ENCODE measurements around the gene LRRC63.
"Not testable (repeated sequence)": the region's sequence is repeated elsewhere in the genome, so short reads cannot be mapped to it uniquely, and the experiment has no call there.

The LRRC63 gene

DNA sequence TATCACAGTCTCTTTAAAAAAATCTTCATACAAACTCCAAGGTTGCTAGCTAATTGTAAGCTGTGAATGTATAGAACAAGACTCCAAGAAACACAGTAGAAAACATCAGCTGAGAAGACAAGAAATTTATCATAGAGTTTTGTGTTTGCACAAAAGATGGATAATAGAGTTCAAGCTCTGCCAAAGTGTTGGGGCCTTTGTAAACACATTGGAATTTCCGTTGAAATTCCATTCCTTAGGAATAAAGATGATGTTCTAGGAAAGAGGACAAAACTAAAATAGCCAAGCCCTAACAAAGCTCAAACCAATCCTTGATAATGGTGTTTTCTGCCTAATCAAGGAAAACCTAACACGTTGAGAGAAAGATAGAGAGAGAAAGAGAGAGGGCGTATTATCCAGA is 20.6 kb downstream of the LRRC63 start:
- H3K4me1 Mint-ChIP-seq (ENCODE audit: low read depth): no peaks in the 10 kb centered on the region
- H3K27ac Mint-ChIP-seq: no peak overlapping the region
- H3K36me3 Mint-ChIP-seq (ENCODE audit: low read depth): peaks cover 25% of the 10 kb centered on the region
- peaks cover 1% of the 10 kb centered on the region for H3K27me3 Mint-ChIP-seq (ENCODE audit: low read depth)
- peaks cover 39% of the 10 kb centered on the region for H3K9me3 Mint-ChIP-seq
- DNase-seq (ENCODE audit: low spot score): no peak
- no peak overlapping the region for H3K4me3 Mint-ChIP-seq

DNA sequence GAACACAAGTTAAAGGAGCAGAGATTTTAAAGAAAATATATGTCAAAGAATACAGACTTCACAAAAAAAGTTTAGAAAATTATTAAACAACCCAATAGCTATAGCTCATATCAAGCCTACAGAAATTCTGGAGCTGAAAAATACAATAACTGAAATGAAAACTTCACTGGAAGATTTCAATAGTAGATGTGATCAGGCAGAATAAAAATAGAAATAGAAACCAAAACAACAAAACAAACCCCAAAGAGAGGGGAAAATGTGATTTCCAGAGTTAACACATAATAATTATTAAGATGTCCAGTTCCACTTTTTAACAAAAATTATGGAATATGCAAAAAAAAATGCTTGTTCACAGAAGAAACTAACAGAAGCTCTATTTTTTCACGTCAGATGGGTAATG is 23.6 kb downstream of the LRRC63 start:
- H3K27ac Mint-ChIP-seq: no peak overlapping the region
- no peak for DNase-seq (ENCODE audit: low spot score)
- H3K9me3 Mint-ChIP-seq: peaks cover 54% of the 10 kb centered on the region
- peaks cover 29% of the 10 kb centered on the region for H3K36me3 Mint-ChIP-seq (ENCODE audit: low read depth)
- H3K4me1 Mint-ChIP-seq (ENCODE audit: low read depth): no peaks in the 10 kb centered on the region
- H3K27me3 Mint-ChIP-seq (ENCODE audit: low read depth): peaks cover 11% of the 10 kb centered on the region
- H3K4me3 Mint-ChIP-seq: no peak overlapping the region

DNA sequence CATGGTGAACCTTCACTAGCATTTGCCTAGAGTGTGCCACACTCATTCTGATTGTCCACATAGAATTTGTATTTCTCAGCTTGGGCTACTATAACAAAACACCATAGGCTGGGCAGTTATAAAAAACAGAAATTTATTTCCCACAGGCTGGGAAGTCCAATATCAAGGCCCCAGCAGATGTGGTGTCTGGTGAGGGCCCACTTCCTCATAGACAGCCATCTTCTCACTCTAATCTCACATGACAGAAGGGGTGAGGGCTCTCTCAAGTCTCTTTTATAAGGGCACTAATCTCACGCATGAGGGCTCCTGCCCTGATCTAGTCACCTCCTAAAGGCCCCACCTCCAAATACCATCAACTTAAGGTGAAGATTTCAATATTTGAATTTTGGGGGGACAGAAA is 53.6 kb downstream of the LRRC63 start:
- no peaks in the 10 kb centered on the region for H3K36me3 Mint-ChIP-seq (ENCODE audit: low read depth)
- H3K4me1 Mint-ChIP-seq (ENCODE audit: low read depth): no peaks in the 10 kb centered on the region
- H3K27me3 Mint-ChIP-seq (ENCODE audit: low read depth): peaks cover 33% of the 10 kb centered on the region
- no peak for DNase-seq (ENCODE audit: low spot score)
- H3K27ac Mint-ChIP-seq: no peak overlapping the region
- H3K4me3 Mint-ChIP-seq: no peak overlapping the region
- H3K9me3 Mint-ChIP-seq: no peaks in the 10 kb centered on the region

DNA sequence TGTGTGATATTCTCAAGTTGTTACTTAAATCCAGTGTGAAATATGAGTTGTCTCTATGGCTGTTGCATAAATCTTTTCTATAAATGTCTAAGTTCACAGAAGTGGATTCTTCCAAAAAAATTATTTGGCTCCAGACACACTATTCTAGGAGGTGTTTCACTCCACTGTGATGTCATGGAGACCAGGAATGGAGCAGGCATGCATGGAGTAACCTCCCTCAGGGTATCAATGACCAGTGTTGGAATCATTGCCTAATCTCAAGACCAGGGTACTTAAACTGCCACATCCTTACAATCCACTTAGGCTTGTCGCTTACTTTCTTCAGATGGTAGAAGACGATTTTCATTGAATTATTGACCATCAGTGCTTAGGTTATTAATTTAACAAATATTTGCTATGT is 55.4 kb downstream of the LRRC63 start:
- H3K36me3 Mint-ChIP-seq (ENCODE audit: low read depth): no peaks in the 10 kb centered on the region
- no peaks in the 10 kb centered on the region for H3K4me1 Mint-ChIP-seq (ENCODE audit: low read depth)
- no peak overlapping the region for H3K4me3 Mint-ChIP-seq
- no peak overlapping the region for H3K27ac Mint-ChIP-seq
- peaks cover 22% of the 10 kb centered on the region for H3K27me3 Mint-ChIP-seq (ENCODE audit: low read depth)
- DNase-seq (ENCODE audit: low spot score): no peak
- H3K9me3 Mint-ChIP-seq: no peaks in the 10 kb centered on the region

DNA sequence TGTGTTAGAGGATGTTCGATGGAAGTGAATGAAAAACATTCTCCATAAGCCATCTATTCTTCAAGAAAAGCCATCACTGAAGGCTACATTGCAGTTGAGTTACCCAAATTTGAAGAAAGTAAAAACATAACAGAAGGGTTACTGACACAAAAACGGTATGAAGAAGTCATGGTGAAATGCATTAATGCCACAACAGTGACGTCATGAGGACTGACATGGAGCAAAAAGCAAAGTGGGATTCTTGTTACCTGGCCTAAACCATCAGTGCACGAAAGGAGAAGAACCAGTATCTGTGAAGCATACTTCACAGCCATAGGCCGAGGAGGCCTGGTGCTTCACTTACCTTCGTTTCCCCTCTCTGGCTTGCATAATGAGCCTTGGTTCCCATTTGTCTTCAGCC is 58.7 kb downstream of the LRRC63 start:
- Mint-ChIP-seq H3K4me3 (no peak overlapping the region), H3K36me3 (ENCODE audit: low read depth) (no peaks in the 10 kb centered on the region), H3K4me1 (ENCODE audit: low read depth) (no peaks in the 10 kb centered on the region), H3K9me3 (no peaks in the 10 kb centered on the region), H3K27ac (no peak overlapping the region), H3K27me3 (ENCODE audit: low read depth) (peaks cover 8% of the 10 kb centered on the region)
- no peak for DNase-seq (ENCODE audit: low spot score)

DNA sequence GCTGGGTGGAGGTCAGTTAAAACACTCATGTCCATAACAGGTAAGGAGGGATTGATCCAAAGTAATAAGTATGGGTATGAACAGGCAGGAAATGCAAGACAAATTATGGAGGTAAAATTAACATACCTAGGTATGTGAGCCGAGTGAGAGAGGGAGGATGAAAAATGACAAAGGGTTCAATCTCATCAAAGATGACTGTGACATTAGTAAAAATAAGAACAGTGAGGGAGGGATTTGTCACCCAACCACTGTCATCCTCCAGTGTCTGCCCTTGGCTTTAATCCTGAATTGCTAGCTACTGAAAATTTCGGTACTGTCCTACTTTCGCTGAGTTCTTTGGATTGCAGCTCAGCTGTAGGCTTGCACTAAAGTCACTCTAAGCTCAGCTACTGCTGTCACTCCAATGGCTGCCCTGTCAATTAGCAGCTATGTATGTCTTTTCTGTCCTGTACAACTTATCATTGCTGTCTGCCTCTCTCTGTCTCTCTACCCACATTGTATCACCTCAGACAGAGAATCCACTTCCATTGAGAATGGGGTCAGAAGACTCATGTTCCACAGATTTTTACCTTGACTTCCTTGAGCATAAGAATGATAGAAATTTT is 62.5 kb downstream of the LRRC63 start:
- H3K27ac Mint-ChIP-seq: no peak overlapping the region
- H3K36me3 Mint-ChIP-seq (ENCODE audit: low read depth): no peaks in the 10 kb centered on the region
- no peak overlapping the region for H3K4me3 Mint-ChIP-seq
- no peaks in the 10 kb centered on the region for H3K4me1 Mint-ChIP-seq (ENCODE audit: low read depth)
- H3K9me3 Mint-ChIP-seq: no peaks in the 10 kb centered on the region
- DNase-seq (ENCODE audit: low spot score): no peak
- peaks cover 6% of the 10 kb centered on the region for H3K27me3 Mint-ChIP-seq (ENCODE audit: low read depth)

DNA sequence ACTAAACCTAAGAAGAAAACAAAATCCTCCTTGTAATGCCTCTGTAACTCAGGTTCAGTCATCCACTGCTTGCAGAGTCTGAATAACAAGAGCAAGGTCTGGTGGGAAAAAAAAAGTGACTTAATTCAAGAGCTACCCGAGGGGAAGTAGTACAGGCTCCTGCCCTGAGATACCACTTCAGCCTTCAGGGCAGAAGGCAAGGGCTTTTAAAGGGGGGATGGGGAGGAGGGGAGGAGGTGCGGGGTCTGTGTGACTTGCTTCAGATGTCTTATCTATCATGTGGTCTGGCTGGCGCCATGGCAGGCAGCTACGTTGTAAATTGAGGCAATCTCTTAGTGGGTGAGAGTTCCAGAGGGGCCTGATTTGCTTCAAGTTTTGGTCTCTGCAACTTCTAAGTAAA is 66.7 kb downstream of the LRRC63 start:
- Mint-ChIP-seq H3K27ac (no peak overlapping the region), H3K9me3 (no peaks in the 10 kb centered on the region), H3K4me1 (ENCODE audit: low read depth) (peaks cover 2% of the 10 kb centered on the region), H3K36me3 (ENCODE audit: low read depth) (no peaks in the 10 kb centered on the region), H3K27me3 (ENCODE audit: low read depth) (peaks cover 5% of the 10 kb centered on the region), H3K4me3 (no peak overlapping the region)
- DNase-seq (ENCODE audit: low spot score): no peak

DNA sequence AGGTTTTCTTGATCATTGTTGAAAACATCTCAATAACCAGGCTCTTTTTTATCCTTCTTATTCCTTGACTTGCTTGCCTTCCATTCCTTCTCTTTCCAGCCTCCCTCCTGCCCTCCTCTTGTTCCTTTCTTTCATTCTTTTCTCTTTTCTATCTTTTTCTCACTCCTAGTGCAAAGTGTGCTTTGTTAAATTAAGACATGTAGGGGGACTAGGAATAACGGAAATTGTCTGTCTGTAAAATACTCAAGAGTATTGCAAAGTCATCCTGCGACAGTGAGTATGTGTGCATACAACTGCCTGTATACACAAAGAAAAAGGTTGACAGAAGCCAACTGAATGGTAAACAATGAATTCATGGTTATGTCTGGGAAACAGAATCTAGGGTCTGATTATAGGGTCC is 70.1 kb downstream of the LRRC63 start:
- DNase-seq (ENCODE audit: low spot score): no peak
- Mint-ChIP-seq H3K27ac (no peak overlapping the region), H3K36me3 (ENCODE audit: low read depth) (no peaks in the 10 kb centered on the region), H3K4me3 (no peak overlapping the region), H3K4me1 (ENCODE audit: low read depth) (peaks cover 2% of the 10 kb centered on the region), H3K9me3 (no peaks in the 10 kb centered on the region), H3K27me3 (ENCODE audit: low read depth) (no peaks in the 10 kb centered on the region)

DNA sequence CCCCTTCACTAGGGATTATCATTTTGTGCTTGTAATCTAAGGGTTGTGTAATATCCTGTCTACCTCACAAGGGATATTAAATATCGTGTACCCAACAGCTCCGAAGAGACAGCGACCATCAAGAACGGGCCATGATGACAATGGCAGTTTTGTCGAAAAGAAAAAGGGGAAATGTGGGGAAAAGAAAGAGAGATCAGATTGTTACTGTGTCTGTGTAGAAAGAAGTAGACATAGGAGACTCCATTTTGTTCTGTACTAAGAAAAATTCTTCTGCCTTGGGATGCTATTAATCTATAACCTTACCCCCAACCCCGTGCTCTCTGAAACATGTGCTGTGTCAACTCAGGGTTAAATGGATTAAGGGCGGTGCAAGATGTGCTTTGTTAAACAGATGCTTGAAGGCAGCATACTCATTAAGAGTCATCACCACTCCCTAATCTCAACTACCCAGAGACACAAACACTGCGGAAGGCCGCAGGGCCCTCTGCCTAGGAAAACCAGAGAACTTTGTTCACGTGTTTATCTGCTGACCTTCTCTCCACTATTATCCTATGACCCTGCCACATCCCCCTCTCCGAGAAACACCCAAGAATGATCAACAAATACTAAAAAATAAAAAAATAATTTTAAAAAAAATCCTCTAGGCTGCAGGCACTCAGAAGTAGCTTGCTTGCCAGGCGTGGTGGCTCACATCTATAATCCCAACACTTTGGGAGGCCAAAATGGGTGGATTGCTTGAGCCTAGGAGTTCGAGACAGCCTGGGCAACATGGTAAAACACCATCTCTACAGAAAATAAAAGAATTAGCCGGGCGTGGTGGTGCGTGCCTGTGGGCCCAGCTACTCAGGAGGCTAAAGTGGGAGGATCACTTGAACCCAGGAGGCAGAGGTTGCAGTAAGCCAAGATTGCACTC is 72.4 kb downstream of the LRRC63 start:
- H3K27ac Mint-ChIP-seq; H3K9me3 Mint-ChIP-seq; H3K4me1 Mint-ChIP-seq (ENCODE audit: low read depth); H3K36me3 Mint-ChIP-seq (ENCODE audit: low read depth); H3K27me3 Mint-ChIP-seq (ENCODE audit: low read depth); H3K4me3 Mint-ChIP-seq; DNase-seq (ENCODE audit: low spot score): not testable (repeated sequence)

DNA sequence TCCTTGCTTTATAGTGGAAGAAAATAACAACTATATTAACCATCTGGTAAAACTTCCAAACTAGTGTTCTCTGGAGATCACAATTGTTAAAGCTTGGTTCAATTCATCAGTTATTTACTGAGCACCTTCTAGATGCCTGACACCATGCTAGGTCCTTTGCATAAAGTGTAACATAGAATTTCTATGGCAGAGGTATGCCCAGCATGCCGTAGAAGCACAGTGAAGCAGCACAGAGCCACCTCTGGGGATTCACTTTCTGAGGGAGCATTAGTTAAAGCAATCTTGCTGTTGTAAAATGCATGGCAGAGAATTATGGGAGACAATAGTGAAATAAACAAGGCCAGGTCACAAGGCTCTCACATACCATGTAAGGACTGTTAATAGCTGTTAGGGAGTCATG is 75.2 kb downstream of the LRRC63 start:
- peaks cover 11% of the 10 kb centered on the region for H3K4me1 Mint-ChIP-seq (ENCODE audit: low read depth)
- no peak overlapping the region for H3K27ac Mint-ChIP-seq
- H3K9me3 Mint-ChIP-seq: no peaks in the 10 kb centered on the region
- no peak overlapping the region for H3K4me3 Mint-ChIP-seq
- no peaks in the 10 kb centered on the region for H3K27me3 Mint-ChIP-seq (ENCODE audit: low read depth)
- no peaks in the 10 kb centered on the region for H3K36me3 Mint-ChIP-seq (ENCODE audit: low read depth)
- DNase-seq (ENCODE audit: low spot score): no peak

DNA sequence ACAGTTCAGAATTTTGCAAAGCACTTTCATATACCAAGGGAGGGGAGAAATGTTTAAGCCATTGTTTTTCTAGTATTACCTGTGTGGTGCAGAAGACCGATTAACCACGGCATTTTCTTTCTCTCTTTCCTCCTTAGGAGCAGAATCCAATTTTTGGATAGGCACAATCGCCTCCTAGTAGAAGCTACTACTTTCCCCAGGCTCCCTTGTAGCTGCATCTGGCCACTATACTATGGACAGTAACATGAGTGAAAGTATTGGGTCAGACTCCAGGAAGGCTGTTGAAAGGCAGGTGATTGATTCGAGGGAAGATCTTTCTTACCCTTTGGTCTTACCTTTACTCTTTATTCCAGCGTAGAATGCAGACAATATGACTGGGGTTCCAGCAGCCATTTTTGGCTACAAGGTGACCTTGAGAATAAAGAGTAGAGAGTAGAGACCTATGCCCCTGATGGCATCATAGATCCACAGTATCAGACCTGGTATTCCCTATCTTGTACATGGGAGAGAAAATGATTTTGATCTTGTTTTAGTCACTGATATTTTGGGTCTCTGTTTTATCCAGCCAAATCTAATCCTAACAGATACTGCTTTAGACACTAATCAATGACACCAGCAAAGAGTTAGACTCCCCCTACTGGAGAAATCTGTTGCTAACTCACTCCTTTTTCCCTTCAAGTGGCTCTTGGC is 77.0 kb downstream of the LRRC63 start:
- no peaks in the 10 kb centered on the region for H3K9me3 Mint-ChIP-seq
- no peaks in the 10 kb centered on the region for H3K36me3 Mint-ChIP-seq (ENCODE audit: low read depth)
- no peak overlapping the region for H3K4me3 Mint-ChIP-seq
- DNase-seq (ENCODE audit: low spot score): no peak
- H3K4me1 Mint-ChIP-seq (ENCODE audit: low read depth): peaks cover 11% of the 10 kb centered on the region
- no peak overlapping the region for H3K27ac Mint-ChIP-seq
- H3K27me3 Mint-ChIP-seq (ENCODE audit: low read depth): no peaks in the 10 kb centered on the region

DNA sequence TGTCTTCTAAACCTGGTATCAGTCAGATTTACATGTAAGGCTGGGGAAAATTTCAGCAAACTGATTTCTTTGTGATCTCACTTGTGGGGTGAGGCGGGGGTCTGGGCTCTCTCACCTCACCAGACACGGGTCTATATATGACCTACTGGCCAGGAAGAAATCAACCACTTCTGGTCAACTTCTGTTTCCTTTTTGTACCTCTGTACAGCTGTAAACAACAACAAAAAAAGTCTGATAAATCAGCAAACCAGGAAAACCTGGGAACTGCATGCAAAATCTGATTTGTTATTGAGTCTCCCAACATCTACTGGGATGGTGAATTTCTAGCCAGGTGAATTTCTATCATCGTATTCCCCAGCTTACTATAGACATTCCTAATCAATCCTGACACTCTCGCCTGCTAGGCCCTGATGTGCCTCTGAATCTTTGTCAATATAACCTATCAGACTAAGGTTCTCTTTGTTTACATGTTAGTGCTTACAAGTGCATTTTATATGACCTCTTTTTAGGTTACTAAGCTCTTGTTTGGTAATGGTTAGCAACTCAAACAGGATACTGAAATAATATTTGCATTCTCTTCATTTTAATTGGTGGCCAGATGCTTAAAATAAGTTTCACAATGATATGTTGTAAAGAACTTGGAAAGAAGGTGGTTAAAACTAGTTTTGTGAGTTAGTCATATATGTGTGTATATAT is 77.7 kb downstream of the LRRC63 start:
- no peak for DNase-seq (ENCODE audit: low spot score)
- H3K27me3 Mint-ChIP-seq (ENCODE audit: low read depth): no peaks in the 10 kb centered on the region
- no peak overlapping the region for H3K27ac Mint-ChIP-seq
- no peaks in the 10 kb centered on the region for H3K9me3 Mint-ChIP-seq
- H3K4me1 Mint-ChIP-seq (ENCODE audit: low read depth): peaks cover 14% of the 10 kb centered on the region
- H3K36me3 Mint-ChIP-seq (ENCODE audit: low read depth): no peaks in the 10 kb centered on the region
- H3K4me3 Mint-ChIP-seq: no peak overlapping the region

DNA sequence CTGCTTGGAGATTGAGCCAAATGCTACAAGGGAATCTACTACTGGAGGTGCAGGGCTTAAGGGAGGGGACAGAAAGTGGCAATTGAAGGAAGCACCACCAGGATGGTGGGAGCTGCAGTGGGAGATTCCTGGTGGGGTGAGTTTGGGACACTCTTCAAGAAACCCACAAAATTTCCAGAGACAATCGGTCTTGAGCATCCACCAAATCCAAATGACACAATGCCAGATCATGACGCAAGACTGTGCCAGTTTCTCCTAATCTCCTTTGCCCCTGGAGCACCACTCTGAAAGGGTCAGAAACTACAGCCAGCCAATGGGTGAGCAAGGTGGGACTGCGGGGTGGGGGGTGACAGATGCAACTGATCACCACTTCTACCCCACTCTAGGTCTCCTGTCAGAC is 78.7 kb downstream of the LRRC63 start:
- Mint-ChIP-seq H3K4me3 (no peak overlapping the region), H3K4me1 (ENCODE audit: low read depth) (peaks cover 19% of the 10 kb centered on the region), H3K27me3 (ENCODE audit: low read depth) (no peaks in the 10 kb centered on the region), H3K9me3 (no peaks in the 10 kb centered on the region), H3K27ac (no peak overlapping the region), H3K36me3 (ENCODE audit: low read depth) (no peaks in the 10 kb centered on the region)
- no peak for DNase-seq (ENCODE audit: low spot score)

DNA sequence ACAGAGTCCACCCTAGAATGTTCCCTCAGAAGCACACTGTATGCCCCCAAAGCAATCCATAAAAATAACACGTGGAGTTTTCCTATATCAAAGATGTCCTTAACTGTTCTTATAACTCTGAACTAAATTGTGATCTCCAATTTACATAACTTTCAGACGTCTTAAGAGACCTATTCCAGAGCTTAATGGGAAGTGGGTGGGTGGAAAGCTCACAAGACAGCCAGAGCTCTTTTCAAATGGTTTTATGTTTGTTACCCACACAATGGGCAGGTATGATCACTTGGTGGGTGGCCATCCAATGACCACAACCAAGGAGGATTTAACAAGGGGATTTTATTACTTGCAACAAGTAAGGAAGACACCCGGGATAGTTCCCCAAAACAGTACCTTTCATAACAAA is 81.7 kb downstream of the LRRC63 start:
- Mint-ChIP-seq H3K4me1 (ENCODE audit: low read depth) (peaks cover 43% of the 10 kb centered on the region), H3K36me3 (ENCODE audit: low read depth) (peaks cover 2% of the 10 kb centered on the region), H3K9me3 (peaks cover under 1% of the 10 kb centered on the region), H3K4me3 (no peak overlapping the region), H3K27me3 (ENCODE audit: low read depth) (no peaks in the 10 kb centered on the region), H3K27ac (no peak overlapping the region)
- DNase-seq (ENCODE audit: low spot score): no peak

All from T-helper 2 cell treated with Interferon-gamma antibody and Interleukin-4, amounts not matched to agents 5 μg/mL and 100 μg/mL, for 36 hours (primary cell).